H1 (cell line): ENCODE measurements around the gene MBOAT1. TPM values are rescaled to one million over a fixed set of nuclear protein-coding genes. Genes with fewer than 3 reads are reported as not detected.

ENCODE experiments used
- CTCF ChIA-PET: fragments of 300-600 bp; sonication (Branson Sonifier 250); formaldehyde crosslinking; loops from one replicate; lab custom pipeline; 2021; ENCODE audit not compliant: partially characterized antibody; lab: Charles Lee
- POLR2A ChIA-PET: fragments of 300-600 bp; sonication (Branson Sonifier 250); formaldehyde crosslinking; loops from one replicate; lab custom pipeline; 2021; ENCODE audit warnings: inconsistent platforms; ENCODE audit not compliant: partially characterized antibody; lab: Charles Lee
- DNase-seq, 2 experiments: peaks; one replicate each; pipeline versions ENCODE4 v3.0.0 to v3.0.0-alpha.2; 2010 to 2022; ENCODE audit warnings: low spot score in 2 of 2, low read depth in 1 of 2, mixed read lengths in 1 of 2
- FAIRE-seq: peaks from 2 replicates; lab custom pipeline; 2011; peaks lifted over from hg19 to GRCh38; lab: Jason Lieb, UNC
- H2AFZ ChIP-seq: 2 replicates; pipeline ENCODE4 v1.8.1; 2012; ENCODE audit warnings: low read length, inconsistent platforms
- H2AK5ac ChIP-seq: 2 replicates; pipeline ENCODE4 v1.6.1; 2013; ENCODE audit warnings: low read depth, low read length
- H2BK120ac ChIP-seq: replicated peaks from 2 replicates; pipeline ENCODE3; 2013; ENCODE audit warnings: low read depth, low read length, inconsistent platforms
- H2BK12ac ChIP-seq: 2 replicates; pipeline ENCODE4 v1.6.1; 2013; ENCODE audit warnings: low read depth, low read length
- H2BK15ac ChIP-seq: 2 replicates; pipeline ENCODE4 v1.6.1; 2013; ENCODE audit warnings: low read length
- H2BK20ac ChIP-seq: 2 replicates; pipeline ENCODE4 v1.6.1; 2013; ENCODE audit warnings: low read length
- H2BK5ac ChIP-seq: 2 replicates; pipeline ENCODE4 v1.6.1; 2013; ENCODE audit warnings: low read depth, low read length
- H3K14ac ChIP-seq: 2 replicates; pipeline ENCODE4 v1.6.1; 2013; ENCODE audit warnings: inconsistent platforms; ENCODE audit not compliant: insufficient read length
- H3K18ac ChIP-seq: 2 replicates; pipeline ENCODE4 v1.6.1; 2013; ENCODE audit warnings: low read length; ENCODE audit errors: extremely low read depth
- H3K23ac ChIP-seq: 2 replicates; pipeline ENCODE4 v1.6.1; 2013; ENCODE audit warnings: inconsistent platforms; ENCODE audit not compliant: insufficient read length
- H3K23me2 ChIP-seq: 2 replicates; pipeline ENCODE4 v1.6.1; 2013; ENCODE audit warnings: low read depth, low read length
- H3K27ac ChIP-seq: 2 replicates; pipeline ENCODE4 v1.6.1; 2011; ENCODE audit warnings: low read depth, low read length, inconsistent platforms
- H3K27me3 ChIP-seq, 4 experiments: replicated peaks in 1 of 4; 1 replicate in 1 of 4; 2 replicates in 3 of 4; pipeline versions ENCODE4 v1.6.1 to v1.8.1; 2011 to 2013; ENCODE audit warnings: low read length in 3 of 4, mild to moderate bottlenecking in 3 of 4, inconsistent platforms in 2 of 4, mixed read lengths in 2 of 4, moderate library complexity in 1 of 4; ENCODE audit not compliant: control insufficient read depth in 3 of 4, insufficient read depth in 3 of 4; ENCODE audit errors: extremely low read depth in 1 of 4
- H3K36me3 ChIP-seq, 4 experiments: 2 replicates each; pipeline versions ENCODE4 v1.6.1 to v1.8.1; 2011 to 2013; ENCODE audit warnings: mild to moderate bottlenecking in 4 of 4, low read length in 3 of 4, moderate library complexity in 2 of 4, control low read depth in 1 of 4, inconsistent platforms in 1 of 4; ENCODE audit not compliant: insufficient read depth in 4 of 4, control insufficient read depth in 2 of 4
- H3K4ac ChIP-seq: replicated peaks from 2 replicates; pipeline ENCODE3; 2013; ENCODE audit warnings: low read length, low read depth, mixed read lengths, inconsistent platforms; ENCODE audit not compliant: insufficient read length
- H3K4me1 ChIP-seq, 4 experiments: replicated peaks in 1 of 4; 1 replicate in 1 of 4; 2 replicates in 3 of 4; pipeline versions ENCODE4 v1.6.1 to v1.8.1; 2011 to 2013; ENCODE audit warnings: low read length in 3 of 4, inconsistent platforms in 2 of 4, mixed read lengths in 1 of 4; ENCODE audit not compliant: insufficient read depth in 4 of 4, control insufficient read depth in 3 of 4
- H3K4me2 ChIP-seq, 2 experiments: 2 replicates each; pipeline versions ENCODE4 v1.6.1 to v1.8.1; 2011 to 2013; ENCODE audit warnings: low read depth in 2 of 2, low read length in 2 of 2, control low read depth in 1 of 2, inconsistent platforms in 1 of 2, mild to moderate bottlenecking in 1 of 2; ENCODE audit not compliant: insufficient read depth in 1 of 2
- H3K4me3 ChIP-seq, 4 experiments: fragments of 200-600, 300-600 bp in 1 of 4; sonication (generic), shearing (Covaris generic), sonication (Bioruptor Twin) in 1 of 4; 2 replicates each; pipeline versions ENCODE4 v1.5.1 to v1.8.1; 2011 to 2016; ENCODE audit warnings: low read length in 4 of 4, low read depth in 3 of 4, control low read depth in 2 of 4, inconsistent platforms in 2 of 4, mild to moderate bottlenecking in 2 of 4, mixed read lengths in 1 of 4, moderate library complexity in 1 of 4; ENCODE audit not compliant: insufficient read depth in 2 of 4; ENCODE audit errors: extremely low read depth in 1 of 4
- H3K56ac ChIP-seq: replicated peaks from 2 replicates; pipeline ENCODE3; 2013; ENCODE audit warnings: low read depth, mild to moderate bottlenecking, mixed read lengths, low read length, inconsistent platforms; ENCODE audit not compliant: insufficient read length
- H3K79me1 ChIP-seq: 2 replicates; pipeline ENCODE4 v1.6.1; 2013; ENCODE audit warnings: low read depth, low read length, control low read depth
- H3K79me2 ChIP-seq, 2 experiments: 2 replicates each; pipeline versions ENCODE4 v1.6.1 to v1.8.1; 2012 to 2013; ENCODE audit warnings: low read length in 2 of 2, mild to moderate bottlenecking in 2 of 2, inconsistent platforms in 1 of 2; ENCODE audit not compliant: insufficient read depth in 2 of 2, control insufficient read depth in 1 of 2
- H3K9ac ChIP-seq, 4 experiments: replicated peaks in 1 of 4; 1 replicate in 1 of 4; 2 replicates in 3 of 4; pipeline versions ENCODE4 v1.6.1 to v1.8.1; 2011 to 2013; ENCODE audit warnings: low read depth in 3 of 4, low read length in 3 of 4, control low read depth in 2 of 4, mild to moderate bottlenecking in 2 of 4, moderate library complexity in 2 of 4, inconsistent platforms in 1 of 4; ENCODE audit errors: extremely low read depth in 1 of 4
- H3K9me3 ChIP-seq, 2 experiments: 2 replicates each; pipeline versions ENCODE4 v1.6.1 to v1.8.1; 2012 to 2013; ENCODE audit warnings: mild to moderate bottlenecking in 2 of 2, moderate library complexity in 2 of 2, control low read depth in 1 of 2, inconsistent platforms in 1 of 2, low read depth in 1 of 2, low read length in 1 of 2, mixed read lengths in 1 of 2; ENCODE audit not compliant: insufficient read depth in 2 of 2
- H4K20me1 ChIP-seq, 2 experiments: replicated peaks in 1 of 2; 2 replicates each; pipeline versions ENCODE3 to v1.8.1; 2011 to 2013; ENCODE audit warnings: inconsistent platforms in 2 of 2, low read length in 2 of 2, mild to moderate bottlenecking in 1 of 2; ENCODE audit not compliant: insufficient read depth in 2 of 2, control insufficient read depth in 1 of 2
- H4K5ac ChIP-seq: 2 replicates; pipeline ENCODE4 v1.6.1; 2013; ENCODE audit warnings: low read length, low read depth, mixed read lengths, inconsistent platforms; ENCODE audit not compliant: insufficient read length
- H4K8ac ChIP-seq: 2 replicates; pipeline ENCODE4 v1.8.0; 2013; ENCODE audit warnings: mild to moderate bottlenecking, moderate library complexity, low read length, inconsistent platforms; ENCODE audit not compliant: insufficient read depth; ENCODE audit errors: extremely low read depth
- H4K91ac ChIP-seq: replicated peaks from 2 replicates; pipeline ENCODE3; 2013; ENCODE audit warnings: low read length, mixed read lengths, inconsistent platforms; ENCODE audit not compliant: insufficient read length
- KDM1A ChIP-seq: fragments of 200-600, 300-600 bp; sonication (generic); IDR thresholded peaks from 2 replicates; pipeline ENCODE4 v1.7.1; 2016; ENCODE audit warnings: mild to moderate bottlenecking, low read length, borderline replicate concordance
- TCF12 ChIP-seq: IDR thresholded peaks from 2 replicates; pipeline ENCODE4 v1.6.1; 2011; ENCODE audit warnings: low read depth, mild to moderate bottlenecking, low read length
- WGBS, 2 experiments: shearing (Covaris generic) in 1 of 2; methylation state at CpG; one replicate each; pipeline versions ENCODE4 v1.1.6 to v1.1.7; 2013 to 2015; ENCODE audit warnings: low lambda C conversion rate in 2 of 2, mixed read lengths in 2 of 2, inconsistent platforms in 1 of 2, low coverage in 1 of 2, missing lambda C conversion rate in 1 of 2; ENCODE audit not compliant: insufficient replicate concordance in 2 of 2, insufficient coverage in 1 of 2, insufficient read length in 1 of 2; ENCODE audit errors: extremely low coverage in 1 of 2, missing lambda C conversion rate in 1 of 2; 5-methylcytosine and 5-hydroxymethylcytosine counted together
- polyA plus RNA-seq, 7 experiments: library from polyadenylated mRNA; depleted of rRNA in 3 of 7; stranded (reverse) in 5 of 7; unstranded in 2 of 7; fragments of >200 nt in 5 of 7; fragments of 200-250 nt in 2 of 7; gene quantifications; 1 replicate in 5 of 7; 2 replicates in 1 of 7; 4 replicates in 1 of 7; pipeline versions ENCODE4 v1.2.1 to v1.2.3, GENCODE V29; 2011 to 2013; ENCODE audit warnings: missing spikeins in 2 of 7, mixed read lengths in 2 of 7
- total RNA-seq: library from RNA; stranded (reverse); fragmentation: NEBNext Ultra II Directional; extraction: Animal tissue kit (Norgen Biotek cat#: 25700); gene quantifications from 2 replicates; pipeline ENCODE4 v1.2.1, GENCODE V29; 2021

Gene MBOAT1
- total and polyA plus RNA-seq, 2 of the 8 experiments (the other 6 are each of a cell fraction or from before 2014, with no cell fraction given), result 4.9 to 19.5 TPM

DNA sequence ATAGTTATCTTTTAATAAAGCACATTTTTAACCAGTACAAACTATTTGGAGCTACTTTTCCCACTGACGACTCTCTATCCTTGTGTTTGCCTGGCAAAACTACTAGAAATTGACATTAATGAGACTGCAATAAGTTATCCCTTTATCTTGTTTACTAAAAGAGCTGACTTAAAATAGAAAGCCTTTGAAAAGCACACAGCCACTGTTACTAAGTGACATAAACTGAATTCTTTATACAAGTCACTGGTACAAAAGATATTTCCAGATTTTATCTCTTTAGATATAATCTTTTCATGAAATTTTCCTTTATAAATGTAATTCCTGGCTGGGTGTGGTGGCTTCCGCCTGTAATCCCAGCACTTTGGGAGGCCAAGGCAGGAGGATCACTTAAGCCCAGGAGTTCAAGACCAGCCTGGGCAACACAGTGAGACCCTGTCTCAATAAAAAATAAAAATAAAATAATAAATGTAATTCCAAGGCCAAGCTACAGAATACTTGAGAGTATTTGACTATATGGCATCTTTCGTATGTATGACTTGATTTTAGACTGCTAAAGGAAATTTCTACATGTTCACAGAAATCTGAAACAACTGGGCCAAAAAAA lies 9.5 kb downstream of the MBOAT1 start:
- H2BK20ac ChIP-seq, result no peak overlapping the region
- no peak overlapping the region for H3K4me3 ChIP-seq
- CTCF ChIA-PET, result interaction anchor here (0.6 to 1.7 kb wide), 2 partner anchors 9 to 697 kb away, joined by 3 to 4 read pairs; partner anchors contain the start of gene MBOAT1
- H3K27me3 ChIP-seq, result no peaks in the 10 kb centered on the region
- no peak for DNase-seq
- no peak overlapping the region for H3K9ac ChIP-seq
- H3K23me2 ChIP-seq, result no peaks in the 10 kb centered on the region; the same call in 1 of the 2 replicates
- H2AFZ ChIP-seq, result no peak overlapping the region
- no peak overlapping the region for H3K23ac ChIP-seq
- H3K4ac ChIP-seq, result no peak overlapping the region
- no peak for FAIRE-seq
- WGBS, 2 experiments, result 84% methylated on average over 3 of the region's 3 CpGs; no CpG with 5 or more reads in 1 of the 2 experiments
- H4K5ac ChIP-seq, result no peak overlapping the region
- peaks cover 0 to 19% of the 10 kb centered on the region in 2 experiments; a peak in 2 of 4 replicates for H3K79me2 ChIP-seq
- no peak overlapping the region for H2BK12ac ChIP-seq
- no peaks in the 10 kb centered on the region for H4K20me1 ChIP-seq
- H2BK5ac ChIP-seq, result no peak overlapping the region
- H4K8ac ChIP-seq, result no peak overlapping the region
- no peak overlapping the region for H3K56ac ChIP-seq
- no peak overlapping the region for H4K91ac ChIP-seq
- H3K4me1 ChIP-seq, result peaks cover 0 to 10% (median 5%) of the 10 kb centered on the region in 4 experiments; a peak in 5 of 7 replicates
- H2BK15ac ChIP-seq, result no peak overlapping the region
- no peak overlapping the region for H3K18ac ChIP-seq
- H3K4me2 ChIP-seq, result no peak overlapping the region
- POLR2A ChIA-PET, result interaction anchor here (1.0 kb wide), 1 partner anchor 18 kb away, joined by 3 read pairs; no protein-coding TSS in a partner anchor
- H3K14ac ChIP-seq, result no peak overlapping the region
- no peaks in the 10 kb centered on the region for H3K36me3 ChIP-seq
- no peaks in the 10 kb centered on the region for H3K9me3 ChIP-seq
- no peak overlapping the region for H2BK120ac ChIP-seq
- H2AK5ac ChIP-seq, result no peak overlapping the region
- peaks cover 7% of the 10 kb centered on the region; the same call in 1 of the 2 replicates for H3K79me1 ChIP-seq
- TF ChIP-seq TCF12 (no peak), KDM1A (no peak)
- TF ChIP-seq, all 59 proteins: peak for 0
- H3K27ac ChIP-seq, result no peak overlapping the region
